ENCODE data around the gene GRAP. TPM values are rescaled to one million over a fixed set of nuclear protein-coding genes. Genes with fewer than 3 reads are reported as not detected.

GRAP gene
- total RNA-seq, 1 donor from 2014 or later, result 0.29 TPM

Other genes starting within 250 kb of the GRAP start
- gene PRPSAP2, start 188.8 kb downstream of the GRAP start, total RNA-seq, result 20.5 and 30.2 TPM in 2 replicates
- gene SLC5A10, start 94.8 kb downstream of the GRAP start, total RNA-seq, result not detected in 2 replicates
- gene FAM83G, start 42.2 kb downstream of the GRAP start, total RNA-seq, result 19.3 and 24.7 TPM in 2 replicates
- not detected in 2 replicates for gene GRAPL, start 80.6 kb upstream of the GRAP start, total RNA-seq
- 14.2 and 26.4 TPM in 2 replicates for gene EPN2, start 190.4 kb upstream of the GRAP start, total RNA-seq

All from epithelial cell of proximal tubule (primary cell).